K562 (cell line): Measurements from ENCODE around the gene POSTN. TPM values are rescaled to one million over a fixed set of nuclear protein-coding genes. Genes with fewer than 3 reads are reported as not detected.

Source experiments
- ATAC-seq: fragments of 200-7000 bp; cut with Tn5 transposase; 3 replicates; pipeline ENCODE4 v1.9.1; 2020; ENCODE audit warnings: moderate library complexity
- BruUV-seq: library from RNA; stranded (reverse); fragments of 400-500 nt; replicated peaks from 2 replicates; lab custom pipeline; 2021; lab: Mats Ljungman, UMichigan
- CTCF ChIA-PET: fragments of 300-600 bp; formaldehyde crosslinking; extraction: SDS; loops from one replicate; lab custom pipeline; 2021; ENCODE audit warnings: low intra/inter-chr PET ratio; lab: Yijun Ruan, JAX
- POLR2A ChIA-PET: fragments of 300-600, 350-650 bp; sonication (Branson Sonifier 250); formaldehyde crosslinking; extraction: SDS; loops from one replicate; lab custom pipeline; 2021; ENCODE audit warnings: antibody characterized with exemption, inconsistent platforms; lab: Yijun Ruan, JAX
- DNase-seq, 4 experiments: peaks; one replicate each; pipeline versions ENCODE4 v3.0.0 to v3.0.0-alpha.2; 2011 to 2018; ENCODE audit warnings: low spot score in 3 of 4, mixed read lengths in 3 of 4; ENCODE audit errors: extremely low read depth in 1 of 4
- FAIRE-seq: peaks from 2 replicates; lab custom pipeline; 2011; peaks lifted over from hg19 to GRCh38; lab: Jason Lieb, UNC
- H2AFZ ChIP-seq: 2 replicates; pipeline ENCODE4 v1.6.0; 2011; ENCODE audit warnings: low read depth, low read length, control low read depth, inconsistent platforms
- H3K27ac ChIP-seq: fragments of 200-600 bp; 3 replicates; pipeline ENCODE4 v1.8.0; 2011; ENCODE audit warnings: low read depth, mild to moderate bottlenecking, control low read depth, inconsistent platforms, low read length, moderate library complexity, mixed read lengths; ENCODE audit errors: extremely low read depth
- H3K27me3 ChIP-seq, 2 experiments: fragments of 300-600 bp in 1 of 2; 2 replicates in 1 of 2; 3 replicates in 1 of 2; pipeline versions ENCODE4 v1.6.0 to v1.8.0; 2011; ENCODE audit warnings: inconsistent platforms in 2 of 2, low read length in 2 of 2, mild to moderate bottlenecking in 1 of 2, mixed read lengths in 1 of 2, moderate library complexity in 1 of 2; ENCODE audit not compliant: control insufficient read depth in 2 of 2, insufficient read depth in 2 of 2
- H3K36me3 ChIP-seq: fragments of 300-600 bp; 3 replicates; pipeline ENCODE4 v1.8.0; 2011; ENCODE audit warnings: mild to moderate bottlenecking, low read length, inconsistent platforms; ENCODE audit not compliant: control insufficient read depth, insufficient read depth
- H3K4me1 ChIP-seq, 2 experiments: fragments of 200-600 bp in 1 of 2; replicated peaks in 1 of 2; 2 replicates in 1 of 2; 3 replicates in 1 of 2; pipeline versions ENCODE4 v1.5.1 to v1.8.0; 2011; ENCODE audit warnings: inconsistent platforms in 2 of 2, low read length in 2 of 2, mild to moderate bottlenecking in 1 of 2, mixed read lengths in 1 of 2, moderate library complexity in 1 of 2; ENCODE audit not compliant: control insufficient read depth in 2 of 2, insufficient read depth in 2 of 2
- H3K4me2 ChIP-seq: 2 replicates; pipeline ENCODE4 v1.6.1; 2011; ENCODE audit warnings: low read length, control low read depth, inconsistent platforms, mixed read lengths; ENCODE audit not compliant: insufficient read depth
- H3K4me3 ChIP-seq: fragments of 200-600 bp; sonication (generic), shearing (Covaris generic); 2 replicates; pipeline ENCODE4 v1.5.1; 2016; ENCODE audit warnings: control low read depth, inconsistent platforms
- H3K79me2 ChIP-seq: fragments of 200-600 bp; 3 replicates; pipeline ENCODE4 v1.8.0; 2011; ENCODE audit warnings: low read length, inconsistent platforms; ENCODE audit not compliant: control insufficient read depth, insufficient read depth
- H3K9ac ChIP-seq, 2 experiments: 2 replicates each; pipeline versions ENCODE4 v1.6.0 to v1.6.1; 2011; ENCODE audit warnings: low read depth in 2 of 2, low read length in 2 of 2, control low read depth in 1 of 2, inconsistent platforms in 1 of 2, mild to moderate bottlenecking in 1 of 2, mixed read lengths in 1 of 2; ENCODE audit not compliant: insufficient read depth in 1 of 2
- H3K9me1 ChIP-seq: one replicate; pipeline ENCODE4 v1.6.0; 2011; ENCODE audit warnings: inconsistent platforms, mild to moderate bottlenecking, low read length, moderate library complexity; ENCODE audit not compliant: control insufficient read depth, insufficient read depth
- H3K9me3 ChIP-seq: replicated peaks from 2 replicates; pipeline ENCODE4 v1.5.1; 2011; ENCODE audit warnings: low read depth, low read length, inconsistent platforms; ENCODE audit not compliant: control insufficient read depth, insufficient read depth
- H4K20me1 ChIP-seq: replicated peaks from 2 replicates; pipeline ENCODE4 v1.6.1; 2011; ENCODE audit warnings: low read length, inconsistent platforms, mixed read lengths; ENCODE audit not compliant: control insufficient read depth, insufficient read depth
- CTCF ChIP-seq, 3 experiments: IDR thresholded peaks in 2 of 3; conservative IDR thresholded peaks in 1 of 3; 2 replicates each; pipeline ENCODE4 v1.5.1; 2011 to 2012; ENCODE audit warnings: low read length in 3 of 3, mild to moderate bottlenecking in 3 of 3, control low read depth in 2 of 3, improper control_type of control experiment in 1 of 3, inconsistent platforms in 1 of 3, low read depth in 1 of 3, mixed read lengths in 1 of 3, moderate library complexity in 1 of 3; ENCODE audit not compliant: insufficient read depth in 2 of 3
- FOXK1 ChIP-seq: sonication (generic); formaldehyde crosslinking; IDR thresholded peaks from 2 replicates; pipeline ENCODE4 v1.8.0; 2022; ENCODE audit warnings: missing genetic modification reagents, mild to moderate bottlenecking, borderline replicate concordance
- WGBS: fragments of 100-300 bp; shearing (Covaris generic); methylation state at CpG from one replicate; pipeline ENCODE4 v1.1.6; 2016; ENCODE audit warnings: low coverage, mixed read lengths; ENCODE audit not compliant: insufficient coverage; ENCODE audit errors: missing lambda C conversion rate; 5-methylcytosine and 5-hydroxymethylcytosine counted together
- in situ Hi-C: fragments of 300-500 bp; cut with MboI; formaldehyde crosslinking; loops from 4 replicates; pipeline ENCODE4 v1.15.0; 2018; ENCODE audit warnings: inconsistent platforms, mixed read lengths
- intact Hi-C: fragments of 100-400 bp; cut with micrococcal nuclease; formaldehyde crosslinking; loops from 2 replicates; pipeline ENCODE4 v1.14.2; 2022
- polyA plus RNA-seq, 8 experiments: library from polyadenylated mRNA; depleted of rRNA in 4 of 8; stranded (reverse) in 5 of 8; unstranded in 3 of 8; fragments of >200 nt; fragmentation: Nextera tagmentation in 2 of 8; fragmentation: Illumina TruSeq in 1 of 8; extraction: Ambion mirVana in 2 of 8; extraction: Trizol in 1 of 8; gene quantifications; 2 replicates each; pipeline versions ENCODE4 v1.2.1 to v1.2.3, GENCODE V29; 2011 to 2014; ENCODE audit warnings: inconsistent platforms in 1 of 8, missing spikeins in 1 of 8
- total RNA-seq, 7 experiments: library from RNA; depleted of rRNA in 6 of 7; stranded (reverse); fragments of >200 nt in 6 of 7; fragmentation: Illumina TruSeq in 2 of 7; extraction: Trizol in 2 of 7; gene quantifications; 2 replicates each; pipeline versions ENCODE4 v1.2.1 to v1.2.3, GENCODE V29; 2011 to 2021; ENCODE audit warnings: low replicate concordance in 1 of 7

The POSTN gene
- total and polyA plus RNA-seq, 9 of the 15 experiments (the other 6 are each of a cell fraction or from before 2014, with no cell fraction given), result 0.01 to 0.04 TPM; not detected in 7

- no peaks in the 10 kb centered on the region for H3K9me1 ChIP-seq
- BruUV-seq, result no TSS peak
- ChIA-PET POLR2A (no interaction called here), CTCF (no interaction called here)
- intact Hi-C loops, result no loop called here
- 0% methylated on average over 1 of the region's 1 CpG for WGBS
- TF ChIP-seq FOXK1 (CRISPR knock-in tag) (no peak), CTCF (IDR thresholded peaks at IDR 0.05 in 2 of 3, conservative IDR thresholded peaks at IDR 0.05 in 1 of 3; ENCODE audit: insufficient read depth in 2 of 3, low read depth in 1 of 3, low read length in 3 of 3) (0 out of 6 replicates have a peak, but pooled peaks of 1 of the 3 experiments have one; percentile 7)
- no peaks in the 10 kb centered on the region for H3K9me3 ChIP-seq
- no peak overlapping the region for H3K4me2 ChIP-seq
- no peak overlapping the region for H3K4me3 ChIP-seq
- no peaks in the 10 kb centered on the region for H3K27me3 ChIP-seq
- H3K4me1 ChIP-seq, result no peaks in the 10 kb centered on the region
- in situ Hi-C loops, result loop anchor here (25.0 kb wide), 1 partner anchor 497 kb away; the partner anchor contains the start of gene CSNK1A1L
- H3K9ac ChIP-seq, result no peak overlapping the region
- no peak overlapping the region for H3K27ac ChIP-seq
- no peaks in the 10 kb centered on the region for H4K20me1 ChIP-seq
- no peak for ATAC-seq
- DNase-seq, result no peak
- H3K79me2 ChIP-seq, result no peaks in the 10 kb centered on the region
- H2AFZ ChIP-seq, result no peak overlapping the region
- no peak for FAIRE-seq
- H3K36me3 ChIP-seq, result no peaks in the 10 kb centered on the region
Measured at GRCh38 chr13:37608750-37609339, 10.3 kb upstream of the POSTN start.
